Neural progenitor cell (in vitro differentiated cells): ENCODE results near the gene SPEM1. TPM values are rescaled to one million over a fixed set of nuclear protein-coding genes. Genes with fewer than 3 reads are reported as not detected.

Source experiments
- DNase-seq: peaks from one replicate; pipeline ENCODE4 v3.0.0-alpha.2; 2016; ENCODE audit warnings: low spot score
- H2AFZ ChIP-seq: fragments of 200-600 bp; sonication (generic); replicated peaks from 2 replicates; pipeline ENCODE4 v1.6.1; 2016; ENCODE audit warnings: antibody characterized with exemption
- H3F3A ChIP-seq: fragments of 200-600 bp; sonication (generic); 2 replicates; pipeline ENCODE4 v1.6.1; 2016; ENCODE audit warnings: antibody characterized with exemption, low read depth
- H3K27ac ChIP-seq: fragments of 200-600 bp; sonication (generic); 2 replicates; pipeline ENCODE4 v1.5.1; 2016; ENCODE audit warnings: mild to moderate bottlenecking
- H3K27me3 ChIP-seq: fragments of 200-600 bp; sonication (generic); 2 replicates; pipeline ENCODE4 v1.6.1; 2016; ENCODE audit warnings: mild to moderate bottlenecking, moderate library complexity
- H3K36me3 ChIP-seq: fragments of 200-600 bp; sonication (generic); 2 replicates; pipeline ENCODE4 v1.5.1; 2016
- H3K4me1 ChIP-seq: fragments of 200-600 bp; sonication (generic); 2 replicates; pipeline ENCODE4 v1.6.1; 2016; ENCODE audit warnings: mixed run types
- H3K4me2 ChIP-seq: fragments of 200-600 bp; sonication (generic); 2 replicates; pipeline ENCODE4 v1.6.1; 2016
- H3K4me3 ChIP-seq: fragments of 200-600 bp; sonication (generic); 2 replicates; pipeline ENCODE4 v1.5.1; 2016
- H3K79me2 ChIP-seq: fragments of 200-600 bp; sonication (generic); 2 replicates; pipeline ENCODE4 v1.6.1; 2016; ENCODE audit warnings: low read depth
- H3K9ac ChIP-seq: fragments of 200-600 bp; sonication (generic); 2 replicates; pipeline ENCODE4 v1.6.1; 2016
- H3K9me3 ChIP-seq: fragments of 200-600 bp; sonication (generic); 2 replicates; pipeline ENCODE4 v1.5.1; 2016; ENCODE audit warnings: low read depth
- H4K20me1 ChIP-seq: fragments of 200-600 bp; sonication (generic); 2 replicates; pipeline ENCODE4 v1.6.1; 2016; ENCODE audit warnings: low read depth
- H3K27ac Mint-ChIP-seq: 3 replicates; pipeline ENCODE4 v1.8.0; 2021; ENCODE audit warnings: mixed read lengths
- H3K27me3 Mint-ChIP-seq: 2 replicates; pipeline ENCODE4 v1.8.0; 2022; ENCODE audit warnings: low read depth, mild to moderate bottlenecking, inconsistent platforms, moderate library complexity, mixed read lengths; ENCODE audit not compliant: insufficient read depth
- H3K36me3 Mint-ChIP-seq: 3 replicates; pipeline ENCODE4 v1.8.0; 2021; ENCODE audit warnings: mixed read lengths
- H3K4me1 Mint-ChIP-seq: 3 replicates; pipeline ENCODE4 v1.8.0; 2021; ENCODE audit warnings: mixed read lengths
- H3K4me3 Mint-ChIP-seq: 3 replicates; pipeline ENCODE4 v1.8.0; 2021; ENCODE audit warnings: mild to moderate bottlenecking, moderate library complexity, mixed read lengths
- H3K9me3 Mint-ChIP-seq: 3 replicates; pipeline ENCODE4 v1.8.0; 2020; ENCODE audit warnings: mixed read lengths
- EZH2 ChIP-seq: fragments of 200-600 bp; sonication (generic); IDR thresholded peaks from 2 replicates; pipeline ENCODE4 v1.6.1; 2017; ENCODE audit warnings: antibody characterized with exemption, mild to moderate bottlenecking, moderate library complexity
- EZH2phosphoT487 ChIP-seq: fragments of 200-600 bp; sonication (generic); IDR thresholded peaks from 2 replicates; pipeline ENCODE4 v1.6.1; 2017; ENCODE audit warnings: antibody characterized with exemption
- total RNA-seq: library from RNA; depleted of rRNA; stranded (reverse); fragments of >200 nt; gene quantifications from 2 replicates; pipeline ENCODE4 v1.2.3, GENCODE V29; 2015; ENCODE audit warnings: low replicate concordance
- TF ChIP-seq, protein P1 (sequence below): fragments of 200-600 bp; sonication (generic); IDR thresholded peaks from 2 replicates; pipeline ENCODE4 v1.5.1; 2017; ENCODE audit warnings: antibody characterized with exemption, mild to moderate bottlenecking

The SPEM1 gene
- total RNA-seq, 1 donor from 2014 or later = not detected

DNA sequence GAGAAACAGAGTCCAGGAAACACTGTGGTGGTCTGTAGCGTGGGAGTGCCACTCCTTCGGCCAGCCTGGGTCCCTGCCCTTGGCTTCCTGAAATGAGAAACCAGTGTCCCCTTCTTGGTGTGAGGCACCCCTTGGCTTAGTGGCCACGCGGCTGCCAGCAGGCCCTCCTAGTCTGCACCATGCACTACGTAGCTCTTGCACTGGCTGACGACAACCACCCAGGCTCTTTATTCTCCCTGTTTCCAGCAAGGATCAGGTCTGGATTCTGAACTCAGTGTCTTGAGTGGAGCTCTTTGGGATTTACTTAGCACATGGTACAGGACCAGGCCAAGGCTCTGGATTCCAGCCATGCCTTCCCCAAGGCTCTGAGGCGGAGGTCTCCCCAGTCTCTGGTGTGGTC lies 7.4 kb downstream of the SPEM1 start:
- Histone ChIP-seq H3F3A (no peaks in the 10 kb centered on the region), H3K27ac (no peak overlapping the region), H3K27me3 (no peaks in the 10 kb centered on the region), H3K4me3 (no peak overlapping the region), H4K20me1 (no peaks in the 10 kb centered on the region), H3K4me1 (no peaks in the 10 kb centered on the region), H2AFZ (no peak overlapping the region), H3K79me2 (no peaks in the 10 kb centered on the region), H3K36me3 (no peaks in the 10 kb centered on the region), H3K4me2 (no peak overlapping the region), H3K9me3 (no peaks in the 10 kb centered on the region), H3K9ac (no peak overlapping the region)
- Mint-ChIP-seq H3K27ac (peak overlapping the region; percentile 17), H3K27me3 (peaks cover 13% of the 10 kb centered on the region), H3K4me1 (peaks cover 3% of the 10 kb centered on the region), H3K9me3 (no peaks in the 10 kb centered on the region), H3K4me3 (no peak overlapping the region), H3K36me3 (no peaks in the 10 kb centered on the region)
- TF ChIP-seq, protein P1, sequence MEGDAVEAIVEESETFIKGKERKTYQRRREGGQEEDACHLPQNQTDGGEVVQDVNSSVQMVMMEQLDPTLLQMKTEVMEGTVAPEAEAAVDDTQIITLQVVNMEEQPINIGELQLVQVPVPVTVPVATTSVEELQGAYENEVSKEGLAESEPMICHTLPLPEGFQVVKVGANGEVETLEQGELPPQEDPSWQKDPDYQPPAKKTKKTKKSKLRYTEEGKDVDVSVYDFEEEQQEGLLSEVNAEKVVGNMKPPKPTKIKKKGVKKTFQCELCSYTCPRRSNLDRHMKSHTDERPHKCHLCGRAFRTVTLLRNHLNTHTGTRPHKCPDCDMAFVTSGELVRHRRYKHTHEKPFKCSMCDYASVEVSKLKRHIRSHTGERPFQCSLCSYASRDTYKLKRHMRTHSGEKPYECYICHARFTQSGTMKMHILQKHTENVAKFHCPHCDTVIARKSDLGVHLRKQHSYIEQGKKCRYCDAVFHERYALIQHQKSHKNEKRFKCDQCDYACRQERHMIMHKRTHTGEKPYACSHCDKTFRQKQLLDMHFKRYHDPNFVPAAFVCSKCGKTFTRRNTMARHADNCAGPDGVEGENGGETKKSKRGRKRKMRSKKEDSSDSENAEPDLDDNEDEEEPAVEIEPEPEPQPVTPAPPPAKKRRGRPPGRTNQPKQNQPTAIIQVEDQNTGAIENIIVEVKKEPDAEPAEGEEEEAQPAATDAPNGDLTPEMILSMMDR = no peak
- TF ChIP-seq EZH2 (no peak), EZH2phosphoT487 (no peak)
- no peak for DNase-seq

DNA sequence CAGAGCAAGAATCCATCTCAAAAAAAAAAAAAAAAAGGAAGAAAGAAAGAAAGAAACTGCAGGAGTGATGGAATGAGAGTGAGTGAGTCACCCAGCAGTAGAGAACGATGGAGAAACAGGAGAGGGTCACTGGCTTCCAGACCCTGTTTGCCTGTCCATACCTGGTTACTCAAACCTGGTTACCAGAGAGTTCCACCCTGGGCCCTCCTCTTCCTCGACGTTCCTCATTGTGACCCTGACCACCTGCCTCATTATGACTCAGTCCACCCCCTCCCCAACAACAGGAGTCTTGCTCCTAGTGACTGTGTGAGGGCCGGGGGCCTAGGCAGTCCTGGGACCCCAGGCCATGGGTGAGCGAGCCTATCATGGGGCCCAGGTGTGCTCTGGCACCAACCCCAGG lies 8.4 kb downstream of the SPEM1 start, which contains the start of gene SPEM3:
Gene SPEM3, plus strand, starts transcription at position 301 of the 400 bp plus-strand sequence. Its CDS starts 46 bp downstream, at position 347.
- Mint-ChIP-seq H3K27ac (peak within 1 kb of the TSS; percentile 74), H3K27me3 (peaks cover 7% of the 10 kb centered on the region), H3K4me3 (no peak within 1 kb of the TSS), H3K4me1 (peaks cover 3% of the 10 kb centered on the region), H3K36me3 (no peaks in the 10 kb centered on the region), H3K9me3 (no peaks in the 10 kb centered on the region)
- Histone ChIP-seq H3K4me3 (no peak within 1 kb of the TSS), H3F3A (no peaks in the 10 kb centered on the region), H3K27ac (no peak within 1 kb of the TSS), H3K4me2 (no peak within 1 kb of the TSS), H3K9me3 (no peaks in the 10 kb centered on the region), H3K79me2 (no peaks in the 10 kb centered on the region), H4K20me1 (no peaks in the 10 kb centered on the region), H2AFZ (no peak within 1 kb of the TSS), H3K4me1 (no peaks in the 10 kb centered on the region), H3K9ac (no peak within 1 kb of the TSS), H3K36me3 (no peaks in the 10 kb centered on the region), H3K27me3 (no peaks in the 10 kb centered on the region)
- DNase-seq = no peak
- TF ChIP-seq EZH2phosphoT487 = no peak
- no peak for TF ChIP-seq EZH2
- TF ChIP-seq, protein P1 = no peak

DNA sequence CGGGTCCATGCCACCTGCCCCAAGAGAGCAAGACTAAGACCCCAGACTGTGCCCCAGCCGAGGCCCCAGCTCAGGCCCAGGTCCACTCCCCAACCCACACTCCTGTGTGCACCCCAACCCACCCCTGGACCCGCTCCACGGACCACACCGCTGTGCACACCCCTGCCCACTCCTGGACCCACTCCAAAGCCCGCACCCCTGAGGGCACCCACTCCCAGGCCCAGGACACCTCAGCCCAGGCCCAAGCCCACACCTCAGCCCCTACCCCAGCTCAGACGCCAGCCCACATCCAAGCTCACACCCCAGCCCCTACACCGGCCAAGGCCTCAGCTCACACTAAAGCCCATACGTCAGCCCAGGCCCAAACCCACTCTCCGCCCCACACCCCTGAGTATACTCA lies 9.6 kb downstream of the SPEM1 start:
- Histone ChIP-seq H3K4me2 (no peak overlapping the region), H3K4me3 (no peak overlapping the region), H3K27me3 (no peaks in the 10 kb centered on the region), H3K9ac (no peak overlapping the region), H3F3A (no peaks in the 10 kb centered on the region), H3K79me2 (no peaks in the 10 kb centered on the region), H4K20me1 (no peaks in the 10 kb centered on the region), H3K27ac (no peak overlapping the region), H3K9me3 (no peaks in the 10 kb centered on the region), H2AFZ (no peak overlapping the region), H3K36me3 (no peaks in the 10 kb centered on the region), H3K4me1 (no peaks in the 10 kb centered on the region)
- Mint-ChIP-seq H3K27ac (no peak overlapping the region), H3K9me3 (no peaks in the 10 kb centered on the region), H3K4me1 (peaks cover 3% of the 10 kb centered on the region), H3K27me3 (peaks cover 4% of the 10 kb centered on the region), H3K4me3 (no peak overlapping the region), H3K36me3 (no peaks in the 10 kb centered on the region)
- TF ChIP-seq EZH2 = no peak
- TF ChIP-seq, protein P1 = no peak
- no peak for TF ChIP-seq EZH2phosphoT487
- no peak for DNase-seq
